H9 (cell line): ENCODE data around the gene CFAP99. TPM values are rescaled to one million over a fixed set of nuclear protein-coding genes. Genes with fewer than 3 reads are reported as not detected.

Source experiments
- DNase-seq: peaks from one replicate; pipeline ENCODE4 v3.0.0-alpha.2; 2017
- H2AFZ ChIP-seq: one replicate; pipeline ENCODE4 v1.6.1; 2013; ENCODE audit warnings: mild to moderate bottlenecking, low read length, control low read depth, moderate library complexity
- H2AK5ac ChIP-seq: 2 replicates; pipeline ENCODE4 v1.6.1; 2013; ENCODE audit warnings: low read length, control low read depth, mixed read lengths; ENCODE audit not compliant: insufficient read length
- H2BK120ac ChIP-seq: one replicate; pipeline ENCODE4 v1.6.1; 2013; ENCODE audit warnings: low read depth, mild to moderate bottlenecking, low read length, control low read depth, inconsistent platforms; ENCODE audit not compliant: poor library complexity, severe bottlenecking
- H2BK12ac ChIP-seq: 2 replicates; pipeline ENCODE4 v1.6.1; 2013; ENCODE audit warnings: low read length, control low read depth, mixed read lengths, low read depth; ENCODE audit not compliant: insufficient read length
- H2BK15ac ChIP-seq: 2 replicates; pipeline ENCODE4 v1.6.1; 2013; ENCODE audit warnings: low read depth, low read length, control low read depth
- H2BK20ac ChIP-seq: one replicate; pipeline ENCODE4 v1.6.1; 2013; ENCODE audit warnings: low read depth, mild to moderate bottlenecking, low read length, control low read depth, inconsistent platforms; ENCODE audit not compliant: poor library complexity, severe bottlenecking
- H2BK5ac ChIP-seq: 2 replicates; pipeline ENCODE4 v1.6.1; 2013; ENCODE audit warnings: low read length, control low read depth, mixed read lengths; ENCODE audit not compliant: insufficient read length
- H3K14ac ChIP-seq: 2 replicates; pipeline ENCODE4 v1.6.1; 2013; ENCODE audit warnings: low read length, control low read depth; ENCODE audit not compliant: insufficient read depth
- H3K18ac ChIP-seq: 2 replicates; pipeline ENCODE4 v1.6.1; 2013; ENCODE audit warnings: low read depth, mild to moderate bottlenecking, mixed read lengths, low read length, control low read depth; ENCODE audit not compliant: insufficient read length
- H3K23ac ChIP-seq: 2 replicates; pipeline ENCODE4 v1.6.1; 2013; ENCODE audit warnings: low read length, control low read depth, mixed read lengths, low read depth; ENCODE audit not compliant: insufficient read length
- H3K23me2 ChIP-seq: 2 replicates; pipeline ENCODE4 v1.6.1; 2013; ENCODE audit warnings: low read depth, mild to moderate bottlenecking, mixed read lengths, low read length, control low read depth; ENCODE audit not compliant: insufficient read length, poor library complexity, severe bottlenecking
- H3K27ac ChIP-seq: 2 replicates; pipeline ENCODE4 v1.5.1; 2013; ENCODE audit warnings: low read length, control low read depth, mixed read lengths, low read depth; ENCODE audit not compliant: insufficient read length
- H3K27me3 ChIP-seq: 2 replicates; pipeline ENCODE4 v1.6.1; 2013; ENCODE audit warnings: low read length, control low read depth, inconsistent platforms; ENCODE audit not compliant: insufficient read depth
- H3K4ac ChIP-seq: 2 replicates; pipeline ENCODE4 v1.6.1; 2013; ENCODE audit warnings: low read depth, mild to moderate bottlenecking, control low read depth, inconsistent platforms, low read length, moderate library complexity
- H3K4me1 ChIP-seq: 2 replicates; pipeline ENCODE4 v1.6.1; 2013; ENCODE audit warnings: low read length, control low read depth, inconsistent platforms; ENCODE audit not compliant: insufficient read depth
- H3K4me2 ChIP-seq: 2 replicates; pipeline ENCODE4 v1.6.1; 2013; ENCODE audit warnings: low read length, control low read depth, mixed read lengths; ENCODE audit not compliant: insufficient read length, insufficient read depth
- H3K56ac ChIP-seq: 2 replicates; pipeline ENCODE4 v1.6.1; 2013; ENCODE audit warnings: low read depth, mild to moderate bottlenecking, mixed read lengths, low read length, control low read depth; ENCODE audit not compliant: insufficient read length
- H3K79me1 ChIP-seq: 2 replicates; pipeline ENCODE4 v1.6.1; 2013; ENCODE audit warnings: low read depth, mild to moderate bottlenecking, moderate library complexity, low read length, control low read depth, inconsistent platforms; ENCODE audit not compliant: insufficient read depth, poor library complexity, severe bottlenecking
- H3K79me2 ChIP-seq: 2 replicates; pipeline ENCODE4 v1.6.1; 2013; ENCODE audit warnings: low read length, control low read depth, inconsistent platforms; ENCODE audit not compliant: insufficient read depth
- H3K9ac ChIP-seq: 2 replicates; pipeline ENCODE4 v1.6.1; 2013; ENCODE audit warnings: low read length, control low read depth, mixed read lengths; ENCODE audit not compliant: insufficient read length; ENCODE audit errors: extremely low read depth
- H3K9me3 ChIP-seq: one replicate; pipeline ENCODE4 v1.6.1; 2013; ENCODE audit warnings: low read depth, low read length, inconsistent platforms; ENCODE audit not compliant: control insufficient read depth
- H3T11ph ChIP-seq: one replicate; pipeline ENCODE4 v1.6.1; 2013; ENCODE audit warnings: mild to moderate bottlenecking, low read length, control low read depth, inconsistent platforms
- H4K20me1 ChIP-seq: one replicate; pipeline ENCODE4 v1.6.1; 2013; ENCODE audit not compliant: control insufficient read depth, insufficient read length, insufficient read depth
- H4K5ac ChIP-seq: 2 replicates; pipeline ENCODE4 v1.6.1; 2013; ENCODE audit warnings: low read depth, mild to moderate bottlenecking, mixed read lengths, low read length, control low read depth; ENCODE audit not compliant: insufficient read length
- H4K8ac ChIP-seq: replicated peaks from 2 replicates; pipeline ENCODE4 v1.6.1; 2013; ENCODE audit warnings: low read length, control low read depth, mixed read lengths, low read depth; ENCODE audit not compliant: insufficient read length
- H4K91ac ChIP-seq: 2 replicates; pipeline ENCODE4 v1.6.1; 2013; ENCODE audit warnings: low read depth, mild to moderate bottlenecking, moderate library complexity, mixed read lengths, low read length, control low read depth; ENCODE audit not compliant: insufficient read length
- H3K27ac Mint-ChIP-seq, 3 experiments: 2 replicates in 2 of 3; 3 replicates in 1 of 3; pipeline ENCODE4 v1.8.0; 2020 to 2021; ENCODE audit warnings: mixed read lengths in 3 of 3, mild to moderate bottlenecking in 1 of 3, moderate library complexity in 1 of 3
- H3K27me3 Mint-ChIP-seq: 2 replicates; pipeline ENCODE4 v1.8.0; 2021; ENCODE audit warnings: low read depth, mild to moderate bottlenecking, moderate library complexity, mixed read lengths
- H3K36me3 Mint-ChIP-seq, 3 experiments: 2 replicates in 2 of 3; 3 replicates in 1 of 3; pipeline ENCODE4 v1.8.0; 2020 to 2021; ENCODE audit warnings: low read depth in 3 of 3, mixed read lengths in 3 of 3; ENCODE audit not compliant: insufficient read depth in 1 of 3
- H3K4me1 Mint-ChIP-seq, 2 experiments: 2 replicates each; pipeline ENCODE4 v1.8.0; 2020; ENCODE audit warnings: mixed read lengths in 2 of 2
- H3K4me3 Mint-ChIP-seq, 2 experiments: 2 replicates in 1 of 2; 3 replicates in 1 of 2; pipeline ENCODE4 v1.8.0; 2020 to 2021; ENCODE audit warnings: mild to moderate bottlenecking in 2 of 2, mixed read lengths in 2 of 2, moderate library complexity in 1 of 2
- H3K9me3 Mint-ChIP-seq, 2 experiments: 2 replicates in 1 of 2; 3 replicates in 1 of 2; pipeline ENCODE4 v1.8.0; 2020; ENCODE audit warnings: mild to moderate bottlenecking in 2 of 2, mixed read lengths in 2 of 2, moderate library complexity in 1 of 2
- WGBS: extraction: QIAGEN DNeasy Blood & Tissue Kit; methylation state at CpG from one replicate; pipeline ENCODE4 v1.1.7; 2013; ENCODE audit warnings: missing lambda C conversion rate, low lambda C conversion rate, mixed read lengths; ENCODE audit not compliant: insufficient read length; ENCODE audit errors: extremely low coverage; 5-methylcytosine and 5-hydroxymethylcytosine counted together
- total RNA-seq: library from RNA; stranded (reverse); gene quantifications from 2 replicates; pipeline ENCODE4 v1.2.1, GENCODE V29; 2021
- TF ChIP-seq, protein P1 (sequence below): fragments of 200-600 bp; sonication (generic); conservative IDR thresholded peaks from 3 replicates; pipeline ENCODE4 v1.8.0; 2021; ENCODE audit warnings: antibody characterized with exemption, mild to moderate bottlenecking

Gene CFAP99
- total RNA-seq, 1 experiment from 2014 or later, result 0.35 TPM

DNA sequence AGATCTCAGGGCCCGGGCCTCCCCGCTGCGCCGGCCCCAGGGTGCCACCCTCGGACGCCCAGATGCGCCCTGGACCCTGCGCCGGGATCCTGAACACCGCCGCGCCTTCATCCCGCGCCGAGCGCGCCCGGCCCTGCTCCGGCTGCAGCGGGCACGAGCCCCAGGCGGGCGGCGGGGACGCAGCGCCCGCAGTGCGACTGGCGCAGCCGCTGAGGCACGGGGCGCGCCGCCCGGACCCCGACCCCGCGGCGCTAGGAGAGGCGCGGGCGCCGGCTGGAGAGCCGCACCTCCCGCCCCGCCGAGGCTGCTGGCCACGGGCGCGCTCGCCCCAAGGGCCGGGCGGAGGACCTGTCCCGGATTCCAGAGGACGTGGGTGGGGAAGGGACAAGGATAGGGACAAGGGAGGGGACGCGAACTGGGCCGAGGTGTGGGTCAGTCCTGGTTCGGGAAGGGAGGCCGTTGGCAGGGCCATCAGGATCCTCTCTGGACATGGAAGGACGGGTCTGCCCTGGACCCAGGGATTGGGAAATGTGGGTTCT is 1.5 kb upstream of the CFAP99 start:
- H3K23ac ChIP-seq, result no peak overlapping the region
- Mint-ChIP-seq H3K27me3 (peaks cover 80% of the 10 kb centered on the region), H3K27ac (no peak overlapping the region), H3K36me3 (no peaks in the 10 kb centered on the region; a peak in 1 of 7 replicates), H3K4me1 (peaks cover 43 to 45% of the 10 kb centered on the region in 2 experiments), H3K4me3 (peak overlapping the region; percentile 69 to 95), H3K9me3 (peaks cover 0 to 3% of the 10 kb centered on the region in 2 experiments; a peak in 4 of 5 replicates)
- no peak overlapping the region for H2AK5ac ChIP-seq
- H3K56ac ChIP-seq, result no peak overlapping the region
- no peak overlapping the region for H2BK12ac ChIP-seq
- no peak overlapping the region for H2BK5ac ChIP-seq
- no peaks in the 10 kb centered on the region for H3K79me1 ChIP-seq
- H3K27me3 ChIP-seq, result peaks cover 33% of the 10 kb centered on the region; the same call in 1 of the 2 replicates
- DNase-seq, result no peak
- H4K20me1 ChIP-seq, result peaks cover 3% of the 10 kb centered on the region
- no CpG with 5 or more reads among the region's 61 CpGs for WGBS
- H3K4ac ChIP-seq, result no peak overlapping the region
- no peak overlapping the region for H2BK15ac ChIP-seq
- H3K23me2 ChIP-seq, result peaks cover 34% of the 10 kb centered on the region
- H3T11ph ChIP-seq, result no peak overlapping the region
- H3K79me2 ChIP-seq, result no peaks in the 10 kb centered on the region
- H3K18ac ChIP-seq, result no peak overlapping the region
- H3K4me1 ChIP-seq, result peaks cover 6% of the 10 kb centered on the region; the same call in 1 of the 2 replicates
- H4K91ac ChIP-seq, result no peak overlapping the region
- no peak overlapping the region for H3K27ac ChIP-seq
- H2BK20ac ChIP-seq, result no peak overlapping the region
- no peak overlapping the region for H3K9ac ChIP-seq
- no peak overlapping the region for H4K8ac ChIP-seq
- no peak overlapping the region for H3K14ac ChIP-seq
- H2BK120ac ChIP-seq, result no peak overlapping the region
- no peaks in the 10 kb centered on the region for H3K9me3 ChIP-seq
- TF ChIP-seq, protein P1, sequence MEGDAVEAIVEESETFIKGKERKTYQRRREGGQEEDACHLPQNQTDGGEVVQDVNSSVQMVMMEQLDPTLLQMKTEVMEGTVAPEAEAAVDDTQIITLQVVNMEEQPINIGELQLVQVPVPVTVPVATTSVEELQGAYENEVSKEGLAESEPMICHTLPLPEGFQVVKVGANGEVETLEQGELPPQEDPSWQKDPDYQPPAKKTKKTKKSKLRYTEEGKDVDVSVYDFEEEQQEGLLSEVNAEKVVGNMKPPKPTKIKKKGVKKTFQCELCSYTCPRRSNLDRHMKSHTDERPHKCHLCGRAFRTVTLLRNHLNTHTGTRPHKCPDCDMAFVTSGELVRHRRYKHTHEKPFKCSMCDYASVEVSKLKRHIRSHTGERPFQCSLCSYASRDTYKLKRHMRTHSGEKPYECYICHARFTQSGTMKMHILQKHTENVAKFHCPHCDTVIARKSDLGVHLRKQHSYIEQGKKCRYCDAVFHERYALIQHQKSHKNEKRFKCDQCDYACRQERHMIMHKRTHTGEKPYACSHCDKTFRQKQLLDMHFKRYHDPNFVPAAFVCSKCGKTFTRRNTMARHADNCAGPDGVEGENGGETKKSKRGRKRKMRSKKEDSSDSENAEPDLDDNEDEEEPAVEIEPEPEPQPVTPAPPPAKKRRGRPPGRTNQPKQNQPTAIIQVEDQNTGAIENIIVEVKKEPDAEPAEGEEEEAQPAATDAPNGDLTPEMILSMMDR, result no peak
- peak overlapping the region; percentile 68 for H3K4me2 ChIP-seq
- no peak overlapping the region for H4K5ac ChIP-seq
- H2AFZ ChIP-seq, result no peak overlapping the region
